GM12872 (cell line): ENCODE measurements around the gene KIAA0586.

Experiments used
- CTCF ChIP-seq: IDR thresholded peaks from 3 replicates; pipeline ENCODE4 v1.5.1; 2011; ENCODE audit warnings: low read depth, mild to moderate bottlenecking, low read length, moderate library complexity; ENCODE audit not compliant: insufficient read depth

KIAA0586 gene

GRCh38 chr14:58427281-58428117, at the start of gene KIAA0586, which contains the start of gene TIMM9:
KIAA0586 (plus strand) TSS chr14:58427719; CDS start chr14:58428265, 546 bp downstream.
TIMM9 (minus strand) TSS chr14:58427531; CDS start chr14:58411945, 15,586 bp downstream.
- TF ChIP-seq CTCF = no peak

- TF ChIP-seq CTCF = no peak
These were observed 36.7 kb upstream of the KIAA0586 start for GRCh38 chr14:58390830-58391229.

DNA sequence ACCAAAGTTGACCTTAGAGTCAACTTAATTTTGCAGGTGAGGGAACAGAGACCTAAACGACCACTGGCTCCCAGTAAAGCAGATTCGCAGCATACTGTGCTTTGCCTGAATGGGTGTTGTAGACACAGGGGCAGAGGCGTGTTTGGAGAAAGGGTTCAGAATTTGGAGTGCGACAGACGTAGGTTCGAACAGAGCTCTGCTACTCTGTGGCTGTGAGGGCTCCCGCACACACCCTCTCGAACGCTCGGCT, 32.0 kb upstream of the KIAA0586 start:
- no peak for TF ChIP-seq CTCF

GRCh38 chr14:58395812-58396788, 31.4 kb upstream of the KIAA0586 start, which contains the start of gene TOMM20L:
TOMM20L (plus strand) TSS chr14:58395930; CDS start chr14:58395958, 28 bp downstream.
- TF ChIP-seq CTCF = peak; percentile 70

DNA sequence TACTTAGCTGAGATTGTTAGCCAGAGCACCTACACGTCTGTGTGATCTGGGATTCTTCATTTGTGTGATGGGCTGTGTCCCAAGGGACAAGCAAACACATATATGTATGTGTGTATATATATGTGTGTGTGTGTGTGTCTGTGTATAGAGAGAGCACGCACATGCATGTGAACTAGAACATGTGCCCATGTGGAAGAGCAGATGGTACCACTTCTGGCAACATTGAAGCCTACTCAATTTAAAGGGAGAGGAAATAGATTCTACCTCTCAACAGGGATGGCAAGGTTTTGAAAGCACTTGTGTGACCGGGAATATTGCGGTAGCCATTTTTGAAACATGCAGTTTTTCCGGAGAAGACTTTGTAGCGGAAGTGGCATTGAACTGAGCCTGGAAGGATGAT, 30.4 kb upstream of the KIAA0586 start:
- no peak for TF ChIP-seq CTCF

DNA sequence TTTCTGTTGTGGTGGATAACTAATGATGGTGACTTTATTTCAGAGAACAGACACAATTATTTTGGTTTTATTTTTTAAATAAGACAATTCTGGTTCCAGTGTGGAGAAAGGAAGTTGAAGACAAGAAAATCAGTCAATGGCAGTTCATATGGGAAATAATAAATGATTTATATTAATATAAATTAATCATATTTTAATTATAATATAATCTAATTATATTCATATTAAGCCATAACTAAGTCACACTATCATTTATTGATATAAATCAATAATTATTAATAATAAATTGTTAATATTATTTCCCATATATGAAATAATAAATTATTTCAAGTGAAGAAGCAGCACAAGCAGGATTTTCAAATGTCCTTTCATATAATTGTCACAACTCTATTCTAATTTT, 29.0 kb upstream of the KIAA0586 start:
- no peak for TF ChIP-seq CTCF

GRCh38 chr14:58398895-58399294, 28.6 kb upstream of the KIAA0586 start:
- TF ChIP-seq CTCF = no peak
